Measurements from ENCODE around the gene TCN1. TPM values are rescaled to one million over a fixed set of nuclear protein-coding genes. Genes with fewer than 3 reads are reported as not detected.
"Not testable (repeated sequence)": the region's sequence is repeated elsewhere in the genome, so short reads cannot be mapped to it uniquely, and the experiment has no call there.

Gene TCN1
- total RNA-seq: 3.2 and 3.5 TPM in 2 replicates
- long read RNA-seq, partial matches to known transcripts: 0 of 2 reads
- long read RNA-seq, other reads (novel, unspliced or antisense): 0 of 2 reads

GRCh38 chr11:59866397-59866796, at the start of gene TCN1:
TSS of gene TCN1 (minus strand) at chr11:59866487. CDS start at chr11:59866470, 17 bp downstream.
- Mint-ChIP-seq H3K4me1 (ENCODE audit: low read depth) (no peaks in the 10 kb centered on the region), H3K4me3 (ENCODE audit: low read depth) (no peak within 1 kb of the TSS), H3K9me3 (ENCODE audit: low read depth) (peaks cover 27% of the 10 kb centered on the region), H3K27me3 (no peaks in the 10 kb centered on the region), H3K36me3 (ENCODE audit: insufficient read depth) (peaks cover 10% of the 10 kb centered on the region), H3K27ac (no peak within 1 kb of the TSS)
- DNase-seq (ENCODE audit: low spot score, unreplicated experiment): no peak
- TF ChIP-seq, protein P1, sequence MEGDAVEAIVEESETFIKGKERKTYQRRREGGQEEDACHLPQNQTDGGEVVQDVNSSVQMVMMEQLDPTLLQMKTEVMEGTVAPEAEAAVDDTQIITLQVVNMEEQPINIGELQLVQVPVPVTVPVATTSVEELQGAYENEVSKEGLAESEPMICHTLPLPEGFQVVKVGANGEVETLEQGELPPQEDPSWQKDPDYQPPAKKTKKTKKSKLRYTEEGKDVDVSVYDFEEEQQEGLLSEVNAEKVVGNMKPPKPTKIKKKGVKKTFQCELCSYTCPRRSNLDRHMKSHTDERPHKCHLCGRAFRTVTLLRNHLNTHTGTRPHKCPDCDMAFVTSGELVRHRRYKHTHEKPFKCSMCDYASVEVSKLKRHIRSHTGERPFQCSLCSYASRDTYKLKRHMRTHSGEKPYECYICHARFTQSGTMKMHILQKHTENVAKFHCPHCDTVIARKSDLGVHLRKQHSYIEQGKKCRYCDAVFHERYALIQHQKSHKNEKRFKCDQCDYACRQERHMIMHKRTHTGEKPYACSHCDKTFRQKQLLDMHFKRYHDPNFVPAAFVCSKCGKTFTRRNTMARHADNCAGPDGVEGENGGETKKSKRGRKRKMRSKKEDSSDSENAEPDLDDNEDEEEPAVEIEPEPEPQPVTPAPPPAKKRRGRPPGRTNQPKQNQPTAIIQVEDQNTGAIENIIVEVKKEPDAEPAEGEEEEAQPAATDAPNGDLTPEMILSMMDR (IDR thresholded peaks at IDR 0.05; ENCODE audit: unreplicated experiment): no peak

DNA sequence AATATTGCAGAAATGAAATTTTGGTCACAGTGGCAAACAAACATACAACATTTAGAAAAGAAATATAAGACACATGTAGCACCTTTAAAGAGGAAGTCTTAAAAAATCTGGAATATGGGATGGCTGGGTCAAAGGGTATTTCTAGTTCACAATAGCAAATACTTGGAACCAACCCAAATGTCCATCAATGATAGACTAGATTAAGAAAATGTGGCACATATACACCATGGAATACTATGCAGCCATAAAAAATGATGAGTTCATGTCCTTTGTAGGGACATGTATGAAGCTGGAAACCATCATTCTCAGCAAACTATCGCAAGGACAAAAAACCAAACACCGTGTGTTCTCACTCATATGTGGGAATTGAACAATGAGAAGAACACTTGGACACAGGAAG, 37.3 kb upstream of the TCN1 start:
- not testable (repeated sequence) for H3K4me1 Mint-ChIP-seq (ENCODE audit: low read depth); DNase-seq (ENCODE audit: low spot score, unreplicated experiment); H3K36me3 Mint-ChIP-seq (ENCODE audit: insufficient read depth); H3K27ac Mint-ChIP-seq; H3K4me3 Mint-ChIP-seq (ENCODE audit: low read depth); H3K27me3 Mint-ChIP-seq
- peaks cover 23% of the 10 kb centered on the region for H3K9me3 Mint-ChIP-seq (ENCODE audit: low read depth)

GRCh38 chr11:59901306-59901705, 35.0 kb upstream of the TCN1 start:
- Mint-ChIP-seq H3K4me3 (ENCODE audit: low read depth) (no peak overlapping the region), H3K27me3 (no peaks in the 10 kb centered on the region), H3K36me3 (ENCODE audit: insufficient read depth) (peaks cover 1% of the 10 kb centered on the region), H3K9me3 (ENCODE audit: low read depth) (peaks cover 13% of the 10 kb centered on the region), H3K27ac (no peak overlapping the region), H3K4me1 (ENCODE audit: low read depth) (peaks cover 5% of the 10 kb centered on the region)
- TF ChIP-seq, protein P1 (IDR thresholded peaks at IDR 0.05; ENCODE audit: unreplicated experiment): no peak
- DNase-seq (ENCODE audit: low spot score, unreplicated experiment): no peak

DNA sequence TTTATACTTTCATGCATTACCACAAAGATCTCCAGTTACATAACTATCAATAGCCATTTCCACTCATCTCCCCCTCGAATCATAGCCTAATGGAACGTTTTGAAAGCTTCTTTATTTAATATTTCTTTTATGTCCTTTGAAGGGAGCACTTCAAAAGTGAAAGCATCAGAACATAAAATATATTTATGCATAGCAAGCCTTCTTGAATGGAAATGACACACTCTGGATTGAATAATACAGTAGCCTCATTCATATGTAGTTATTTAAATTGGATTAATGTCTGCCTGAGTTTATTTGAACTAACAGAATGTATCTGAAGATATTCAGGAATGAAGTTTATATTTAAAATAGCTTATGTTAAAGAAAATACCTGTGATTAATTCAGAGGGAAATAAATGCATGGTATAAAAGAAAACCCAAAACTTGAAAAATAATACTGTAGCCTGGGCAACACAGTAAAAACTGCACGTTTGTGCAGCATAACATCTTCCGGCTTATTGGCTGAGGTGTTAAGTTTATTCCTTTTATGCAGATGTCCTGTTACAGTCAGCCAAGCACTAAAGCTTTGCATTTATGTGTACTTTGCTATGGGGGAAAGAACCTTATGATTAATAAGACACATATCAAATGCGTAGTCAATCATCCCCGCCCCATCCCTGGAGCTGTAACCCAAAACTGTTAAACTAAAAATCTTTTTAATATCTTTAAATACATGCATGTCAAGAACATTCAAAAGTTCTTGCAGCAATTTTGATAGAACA, 34.3 kb upstream of the TCN1 start:
- H3K4me1 Mint-ChIP-seq (ENCODE audit: low read depth): peaks cover 5% of the 10 kb centered on the region
- H3K27ac Mint-ChIP-seq: no peak overlapping the region
- peaks cover 1% of the 10 kb centered on the region for H3K36me3 Mint-ChIP-seq (ENCODE audit: insufficient read depth)
- no peaks in the 10 kb centered on the region for H3K27me3 Mint-ChIP-seq
- no peak overlapping the region for H3K4me3 Mint-ChIP-seq (ENCODE audit: low read depth)
- H3K9me3 Mint-ChIP-seq (ENCODE audit: low read depth): peaks cover 7% of the 10 kb centered on the region
- TF ChIP-seq, protein P1 (IDR thresholded peaks at IDR 0.05; ENCODE audit: unreplicated experiment): no peak
- DNase-seq (ENCODE audit: low spot score, unreplicated experiment): no peak

- DNase-seq (ENCODE audit: low spot score, unreplicated experiment): no peak
- TF ChIP-seq, protein P1 (IDR thresholded peaks at IDR 0.05; ENCODE audit: unreplicated experiment): no peak
- Mint-ChIP-seq H3K4me3 (ENCODE audit: low read depth) (no peak overlapping the region), H3K27ac (peak overlapping the region; percentile 41), H3K4me1 (ENCODE audit: low read depth) (peaks cover 6% of the 10 kb centered on the region), H3K27me3 (no peaks in the 10 kb centered on the region), H3K9me3 (ENCODE audit: low read depth) (peaks cover 7% of the 10 kb centered on the region), H3K36me3 (ENCODE audit: insufficient read depth) (peaks cover 1% of the 10 kb centered on the region)
These were observed 33.2 kb upstream of the TCN1 start for GRCh38 chr11:59899532-59899931.

DNA sequence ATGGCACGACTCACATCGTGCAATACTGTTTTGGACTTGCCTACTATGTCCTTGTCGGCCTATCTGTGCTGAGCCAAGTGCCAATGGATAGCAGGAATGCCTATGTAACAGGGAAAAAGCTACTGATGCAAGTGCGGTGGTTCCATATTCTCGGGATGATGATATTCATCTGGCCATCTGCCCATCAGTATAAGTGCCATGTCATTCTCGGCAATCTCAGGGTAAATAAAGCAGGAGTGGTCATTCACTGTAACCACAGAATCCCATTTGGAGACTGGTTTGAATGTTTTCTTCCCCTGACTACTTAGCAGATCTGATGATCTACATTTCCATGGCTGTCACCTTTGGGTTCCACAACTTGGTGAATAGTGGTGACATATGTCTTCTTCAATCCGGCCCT, 32.4 kb upstream of the TCN1 start:
- TF ChIP-seq, protein P1 (IDR thresholded peaks at IDR 0.05; ENCODE audit: unreplicated experiment): no peak
- H3K4me3 Mint-ChIP-seq (ENCODE audit: low read depth): no peak overlapping the region
- H3K27ac Mint-ChIP-seq: no peak overlapping the region
- H3K4me1 Mint-ChIP-seq (ENCODE audit: low read depth): peaks cover 6% of the 10 kb centered on the region
- peaks cover 1% of the 10 kb centered on the region for H3K36me3 Mint-ChIP-seq (ENCODE audit: insufficient read depth)
- no peaks in the 10 kb centered on the region for H3K27me3 Mint-ChIP-seq
- DNase-seq (ENCODE audit: low spot score, unreplicated experiment): no peak
- H3K9me3 Mint-ChIP-seq (ENCODE audit: low read depth): peaks cover 7% of the 10 kb centered on the region

All from progenitor cell of endocrine pancreas (in vitro differentiated cells).